HEK293 (cell line): ENCODE results near the gene IGSF21.
A peak's percentile ranks its signal among the peaks of the same experiment; 100 is the strongest.

Experiments used
- BCL6B ChIP-seq: fragments of 450-650 bp; formaldehyde crosslinking; IDR thresholded peaks from 2 replicates; pipeline ENCODE4 v1.5.1; 2017; ENCODE audit warnings: missing biosample characterization, missing genetic modification characterization
- KLF7 ChIP-seq: fragments of 450-650 bp; formaldehyde crosslinking; IDR thresholded peaks from 2 replicates; pipeline ENCODE4 v1.5.1; 2016; ENCODE audit warnings: missing biosample characterization, missing genetic modification characterization, borderline replicate concordance
- OSR2 ChIP-seq: fragments of 450-650 bp; formaldehyde crosslinking; IDR thresholded peaks from 2 replicates; pipeline ENCODE4 v1.5.1; 2016; ENCODE audit warnings: missing biosample characterization, missing genetic modification characterization
- PATZ1 ChIP-seq: fragments of 450-650 bp; formaldehyde crosslinking; IDR thresholded peaks from 2 replicates; pipeline ENCODE4 v1.5.1; 2016; ENCODE audit warnings: missing biosample characterization, missing genetic modification characterization
- SP2 ChIP-seq: fragments of 450-650 bp; formaldehyde crosslinking; IDR thresholded peaks from 2 replicates; pipeline ENCODE4 v1.5.1; 2016; ENCODE audit warnings: missing biosample characterization, missing genetic modification characterization
- SP7 ChIP-seq: fragments of 450-650 bp; formaldehyde crosslinking; IDR thresholded peaks from 2 replicates; pipeline ENCODE4 v1.5.1; 2016; ENCODE audit warnings: missing biosample characterization, missing genetic modification characterization
- TCF7L2 ChIP-seq: IDR thresholded peaks from 2 replicates; pipeline ENCODE4 v1.6.1; 2011; ENCODE audit warnings: low read depth, mild to moderate bottlenecking, inconsistent platforms, low read length, moderate library complexity, borderline replicate concordance
- ZBTB20 ChIP-seq: fragments of 450-650 bp; formaldehyde crosslinking; IDR thresholded peaks from 2 replicates; pipeline ENCODE4 v1.5.1; 2016; ENCODE audit warnings: missing biosample characterization, missing genetic modification characterization
- ZBTB48 ChIP-seq: fragments of 450-650 bp; formaldehyde crosslinking; IDR thresholded peaks from 2 replicates; pipeline ENCODE4 v1.5.1; 2016; ENCODE audit warnings: missing biosample characterization, missing genetic modification characterization
- ZBTB49 ChIP-seq: fragments of 450-650 bp; formaldehyde crosslinking; IDR thresholded peaks from 2 replicates; pipeline ENCODE4 v1.5.1; 2016; ENCODE audit warnings: missing biosample characterization, missing genetic modification characterization, low read depth
- ZBTB8A ChIP-seq: fragments of 450-650 bp; formaldehyde crosslinking; IDR thresholded peaks from 2 replicates; pipeline ENCODE4 v1.5.1; 2016; ENCODE audit warnings: missing biosample characterization, missing genetic modification characterization
- ZFP41 ChIP-seq: fragments of 450-650 bp; formaldehyde crosslinking; IDR thresholded peaks from 2 replicates; pipeline ENCODE4 v1.5.1; 2016; ENCODE audit warnings: missing biosample characterization, missing genetic modification characterization, borderline replicate concordance
- ZNF114 ChIP-seq: fragments of 450-650 bp; formaldehyde crosslinking; IDR thresholded peaks from 2 replicates; pipeline ENCODE4 v1.5.0; 2017; ENCODE audit warnings: missing biosample characterization, missing genetic modification characterization
- ZNF133 ChIP-seq: fragments of 450-650 bp; formaldehyde crosslinking; IDR thresholded peaks from 2 replicates; pipeline ENCODE4 v1.5.1; 2016; ENCODE audit warnings: missing biosample characterization, missing genetic modification characterization
- ZNF155 ChIP-seq: fragments of 450-650 bp; formaldehyde crosslinking; IDR thresholded peaks from 2 replicates; pipeline ENCODE4 v1.5.1; 2016; ENCODE audit warnings: missing biosample characterization, missing genetic modification characterization
- ZNF157 ChIP-seq: fragments of 450-650 bp; formaldehyde crosslinking; IDR thresholded peaks from 2 replicates; pipeline ENCODE4 v1.5.1; 2016; ENCODE audit warnings: missing biosample characterization, missing genetic modification characterization
- ZNF19 ChIP-seq: fragments of 450-650 bp; formaldehyde crosslinking; IDR thresholded peaks from 2 replicates; pipeline ENCODE4; 2016; ENCODE audit warnings: missing biosample characterization, missing genetic modification characterization, low read depth
- ZNF2 ChIP-seq: fragments of 450-650 bp; formaldehyde crosslinking; IDR thresholded peaks from 2 replicates; pipeline ENCODE4 v1.5.1; 2016; ENCODE audit warnings: missing biosample characterization, missing genetic modification characterization
- ZNF23 ChIP-seq: fragments of 450-650 bp; formaldehyde crosslinking; IDR thresholded peaks from 2 replicates; pipeline ENCODE4 v1.5.1; 2016; ENCODE audit warnings: missing biosample characterization, missing genetic modification characterization, borderline replicate concordance
- ZNF24 ChIP-seq: fragments of 450-650 bp; formaldehyde crosslinking; IDR thresholded peaks from 2 replicates; pipeline ENCODE4 v1.5.1; 2016; ENCODE audit warnings: missing biosample characterization, missing genetic modification characterization
- ZNF366 ChIP-seq: fragments of 450-650 bp; formaldehyde crosslinking; conservative IDR thresholded peaks from 2 replicates; pipeline ENCODE4 v1.5.1; 2016; ENCODE audit warnings: missing biosample characterization, missing genetic modification characterization
- ZNF404 ChIP-seq: fragments of 450-650 bp; formaldehyde crosslinking; IDR thresholded peaks from 2 replicates; pipeline ENCODE4 v1.5.1; 2017; ENCODE audit warnings: missing biosample characterization, missing genetic modification characterization
- ZNF426 ChIP-seq: fragments of 450-650 bp; formaldehyde crosslinking; IDR thresholded peaks from 2 replicates; pipeline ENCODE4 v1.5.1; 2017; ENCODE audit warnings: missing biosample characterization, missing genetic modification characterization, mild to moderate bottlenecking, inconsistent platforms, moderate library complexity
- ZNF48 ChIP-seq: fragments of 450-650 bp; formaldehyde crosslinking; IDR thresholded peaks from 2 replicates; pipeline ENCODE4 v1.5.1; 2016; ENCODE audit warnings: missing biosample characterization, missing genetic modification characterization
- ZNF521 ChIP-seq: fragments of 450-650 bp; formaldehyde crosslinking; IDR thresholded peaks from 2 replicates; pipeline ENCODE4 v1.5.1; 2017; ENCODE audit warnings: missing biosample characterization, mild to moderate bottlenecking, missing genetic modification characterization
- ZNF558 ChIP-seq: fragments of 450-650 bp; formaldehyde crosslinking; IDR thresholded peaks from 2 replicates; pipeline ENCODE4 v1.5.1; 2016; ENCODE audit warnings: missing biosample characterization, missing genetic modification characterization
- ZNF629 ChIP-seq: fragments of 450-650 bp; formaldehyde crosslinking; IDR thresholded peaks from 2 replicates; pipeline ENCODE4 v1.5.1; 2017; ENCODE audit warnings: missing biosample characterization, missing genetic modification characterization
- ZNF664 ChIP-seq: fragments of 450-650 bp; formaldehyde crosslinking; IDR thresholded peaks from 2 replicates; pipeline ENCODE4 v1.5.1; 2016; ENCODE audit warnings: missing biosample characterization, missing genetic modification characterization
- ZNF701 ChIP-seq: fragments of 450-650 bp; formaldehyde crosslinking; IDR thresholded peaks from 2 replicates; pipeline ENCODE4 v1.5.1; 2016; ENCODE audit warnings: missing biosample characterization, missing genetic modification characterization
- ZNF768 ChIP-seq: fragments of 450-650 bp; formaldehyde crosslinking; IDR thresholded peaks from 2 replicates; pipeline ENCODE4 v1.5.1; 2018; ENCODE audit warnings: missing biosample characterization, mild to moderate bottlenecking, missing genetic modification characterization
- ZNF777 ChIP-seq: fragments of 450-650 bp; formaldehyde crosslinking; IDR thresholded peaks from 2 replicates; pipeline ENCODE4 v1.5.1; 2017; ENCODE audit warnings: missing biosample characterization, missing genetic modification characterization, borderline replicate concordance
- ZSCAN18 ChIP-seq: fragments of 450-650 bp; formaldehyde crosslinking; IDR thresholded peaks from 2 replicates; pipeline ENCODE4 v1.5.1; 2016; ENCODE audit warnings: missing biosample characterization, missing genetic modification characterization
- ZSCAN4 ChIP-seq: fragments of 450-650 bp; formaldehyde crosslinking; IDR thresholded peaks from 2 replicates; pipeline ENCODE4 v1.5.1; 2017; ENCODE audit warnings: missing biosample characterization, missing genetic modification characterization

IGSF21 gene

GRCh38 chr1:18108299-18109057 is 880 bp downstream of the IGSF21 start (continued):
- TF ChIP-seq ZSCAN4: peak; percentile 91
- TF ChIP-seq ZSCAN18 (tag by site-specific recombination): 0 out of 2 replicates have a peak, but pooled peaks have one; percentile 38
- TF ChIP-seq ZNF664 (tag by site-specific recombination): no peak
- no peak; the same call in 1 of the 2 replicates for TF ChIP-seq ZNF157 (tag by site-specific recombination)
- no peak for TF ChIP-seq ZNF23 (tag by site-specific recombination)
- TF ChIP-seq ZNF426: no peak
- TF ChIP-seq BCL6B (tag by site-specific recombination): no peak
- TF ChIP-seq SP7 (tag by site-specific recombination): no peak; the same call in 1 of the 2 replicates
- no peak for TF ChIP-seq ZNF404 (tag by site-specific recombination)
- TF ChIP-seq ZNF521 (tag by site-specific recombination): no peak
- TF ChIP-seq ZNF768 (tag by site-specific recombination): no peak
- no peak for TF ChIP-seq ZNF48 (tag by site-specific recombination)
- TF ChIP-seq ZNF366: peak; percentile 37; the same call in 1 of the 2 replicates
- TF ChIP-seq ZBTB49: no peak
- no peak for TF ChIP-seq TCF7L2
- TF ChIP-seq OSR2 (tag by site-specific recombination): no peak
- TF ChIP-seq ZNF19 (tag by site-specific recombination): no peak
- TF ChIP-seq ZBTB8A (tag by site-specific recombination): peak; percentile 3; the same call in 1 of the 2 replicates
- peak; percentile 50; the same call in 1 of the 2 replicates for TF ChIP-seq ZNF777
- TF ChIP-seq ZNF2 (tag by site-specific recombination): peak; percentile 80; the same call in 1 of the 2 replicates
- 0 out of 2 replicates have a peak, but pooled peaks have one; percentile 27 for TF ChIP-seq ZNF24 (tag by site-specific recombination)
- TF ChIP-seq ZNF558 (tag by site-specific recombination): no peak
- no peak for TF ChIP-seq SP2 (tag by site-specific recombination)
- no peak for TF ChIP-seq ZNF701 (tag by site-specific recombination)
- peak; percentile 80 for TF ChIP-seq ZBTB48 (tag by site-specific recombination)
- no peak for TF ChIP-seq ZNF155 (tag by site-specific recombination)
- TF ChIP-seq PATZ1: peak; percentile 69; the same call in 1 of the 2 replicates
- TF ChIP-seq ZBTB20 (tag by site-specific recombination): peak; percentile 89; the same call in 1 of the 2 replicates
- TF ChIP-seq ZNF133: no peak; the same call in 1 of the 2 replicates
- TF ChIP-seq KLF7 (tag by site-specific recombination): no peak
- no peak for TF ChIP-seq ZNF114 (tag by site-specific recombination)
- no peak for TF ChIP-seq ZFP41 (tag by site-specific recombination)
- no peak for TF ChIP-seq ZNF629 (tag by site-specific recombination)
